GM03348 (cell line): Measurements from ENCODE around the gene ZCWPW2.

ENCODE experiments used
- DNase-seq: peaks from one replicate; pipeline ENCODE4 v3.0.0; 2012; ENCODE audit warnings: low spot score

Gene ZCWPW2, protein sequence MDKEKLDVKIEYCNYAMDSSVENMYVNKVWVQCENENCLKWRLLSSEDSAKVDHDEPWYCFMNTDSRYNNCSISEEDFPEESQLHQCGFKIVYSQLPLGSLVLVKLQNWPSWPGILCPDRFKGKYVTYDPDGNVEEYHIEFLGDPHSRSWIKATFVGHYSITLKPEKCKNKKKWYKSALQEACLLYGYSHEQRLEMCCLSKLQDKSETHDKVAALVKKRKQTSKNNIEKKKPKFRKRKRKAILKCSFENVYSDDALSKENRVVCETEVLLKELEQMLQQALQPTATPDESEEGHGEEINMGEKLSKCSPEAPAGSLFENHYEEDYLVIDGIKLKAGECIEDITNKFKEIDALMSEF

DNA sequence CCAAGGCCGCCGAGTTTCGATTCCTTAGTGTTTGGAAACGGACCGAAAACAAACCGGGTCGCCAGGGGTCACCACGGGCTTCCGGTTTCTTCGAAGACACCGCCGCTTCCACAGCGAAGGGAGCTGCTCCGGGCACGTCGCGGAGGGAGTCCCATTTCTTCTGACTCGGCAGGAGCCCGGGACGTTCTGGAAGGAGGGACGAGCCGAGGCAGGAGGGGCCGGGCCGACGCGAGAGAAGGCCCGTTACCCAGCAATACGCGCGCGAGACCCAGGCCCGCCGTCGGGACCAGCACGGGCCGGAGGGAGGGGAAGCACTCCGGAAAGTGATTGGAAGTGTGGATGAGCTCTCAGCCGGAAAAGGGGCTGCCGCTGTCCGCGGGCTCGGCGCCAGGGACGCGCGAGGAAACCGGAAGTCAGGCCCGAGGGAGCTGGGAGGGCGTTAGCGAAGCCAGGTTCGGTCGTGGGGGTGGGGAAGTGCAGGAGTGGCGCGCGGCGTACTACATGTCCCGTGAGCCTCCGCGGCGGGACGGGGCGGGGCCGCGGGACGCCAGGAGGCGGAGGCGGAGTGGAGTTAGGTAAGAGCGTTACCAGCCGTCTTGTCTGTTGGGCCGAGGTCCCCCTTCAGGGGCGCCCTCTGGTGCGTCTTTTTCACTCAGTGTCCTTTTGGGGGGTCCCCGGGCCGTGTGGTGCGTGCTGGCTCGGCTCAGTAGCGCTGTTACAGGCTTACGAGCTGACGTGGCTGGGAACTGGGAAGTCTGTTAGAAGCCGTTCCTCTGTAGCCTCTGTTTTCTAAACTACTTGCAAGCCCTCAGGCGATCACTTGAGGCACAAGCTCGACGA is at the start of gene ZCWPW2, which contains the start of gene AZI2:
Gene ZCWPW2 (plus strand): TSS at position 93 of the 840 bp plus-strand sequence. CDS start 64,348 bp downstream, outside the sequence.
Gene AZI2 (minus strand): TSS at position 196 of the 840 bp plus-strand sequence. CDS start 8,207 bp downstream, outside the sequence.
- peak; percentile 93 for DNase-seq

DNA sequence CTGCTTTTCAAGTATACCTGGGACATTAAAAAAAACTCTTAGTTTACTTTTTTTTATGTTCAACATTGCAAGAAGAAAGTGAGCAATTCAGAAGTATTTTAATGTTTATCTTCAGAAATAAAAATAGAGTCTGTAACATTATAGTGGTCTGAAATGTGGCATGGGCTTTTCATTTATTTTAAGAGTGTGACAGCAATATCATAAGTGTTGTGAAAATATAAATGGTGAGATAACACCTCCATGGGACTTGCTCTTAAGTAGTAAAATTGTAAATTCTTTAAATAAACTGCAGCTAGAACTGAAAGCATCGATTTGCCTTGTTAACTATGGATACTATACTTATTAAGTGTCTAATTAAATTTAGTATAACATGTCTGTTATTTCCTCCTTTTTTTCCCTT is 48.8 kb upstream of the ZCWPW2 start:
- DNase-seq = no peak

DNA sequence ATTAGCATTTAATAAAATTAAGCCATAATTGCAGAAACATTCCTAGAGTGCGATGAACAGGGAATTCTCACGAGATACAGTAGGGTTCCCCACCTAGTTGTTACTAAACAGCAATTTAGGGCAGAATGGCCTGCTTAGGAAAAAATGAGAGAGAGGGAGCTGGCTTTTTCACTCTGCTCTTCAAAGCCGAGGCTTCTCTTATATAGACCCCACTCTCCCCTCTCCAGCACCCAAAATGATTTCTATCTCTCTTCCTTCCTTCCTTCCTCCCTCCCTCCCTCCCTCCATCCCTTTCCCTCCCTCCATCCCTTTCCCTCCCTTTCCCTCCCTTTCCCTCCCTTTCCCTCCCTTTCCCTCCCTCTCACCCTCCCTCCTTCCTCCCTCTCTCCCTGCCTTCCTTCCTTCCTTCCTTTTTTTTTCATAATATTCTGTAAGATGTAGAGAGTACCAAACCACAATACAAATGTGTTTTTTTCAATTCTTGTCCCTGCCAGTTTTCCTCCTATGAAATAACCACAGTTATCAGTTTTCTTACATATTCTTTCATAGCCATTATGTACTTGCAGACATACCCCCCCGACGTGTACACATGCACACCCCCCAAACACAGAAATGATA is 48.1 kb upstream of the ZCWPW2 start:
- DNase-seq = no peak

DNA sequence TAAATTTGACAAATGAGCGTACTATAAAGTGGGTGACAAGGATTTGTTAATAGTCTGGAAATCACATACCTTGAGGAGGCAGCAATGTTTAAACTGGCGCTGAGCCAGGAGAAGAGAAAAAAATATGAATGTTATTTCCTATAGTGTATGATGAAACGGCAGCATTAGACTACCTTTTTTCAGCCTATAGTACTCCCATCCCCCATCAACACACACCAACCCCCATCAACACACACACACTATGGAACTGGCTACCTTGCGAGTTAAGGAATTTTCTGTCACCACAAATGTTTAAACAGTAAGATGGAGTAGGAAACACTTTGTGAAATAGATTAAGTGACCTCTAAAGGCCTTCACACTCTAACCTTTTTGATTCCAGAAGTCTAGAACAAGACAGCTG is 46.8 kb upstream of the ZCWPW2 start:
- no peak for DNase-seq

DNA sequence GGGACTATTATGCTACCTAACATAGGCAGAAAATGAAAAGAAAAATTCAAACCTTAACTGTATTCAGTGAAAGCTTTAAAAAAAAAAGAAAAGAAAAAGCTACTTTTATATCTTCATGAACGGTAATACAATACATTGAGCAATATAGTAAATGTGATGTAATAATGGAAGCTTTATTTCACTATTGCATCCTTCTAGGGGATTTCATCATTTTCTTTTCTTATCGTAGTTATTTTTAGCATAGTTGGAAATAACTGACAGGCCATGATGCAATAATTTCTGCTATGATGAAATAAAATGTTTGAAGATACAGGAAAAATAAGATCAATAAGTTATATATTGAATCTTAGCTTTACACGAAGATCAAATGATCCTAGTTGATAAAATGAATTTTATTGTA is 40.3 kb upstream of the ZCWPW2 start:
- DNase-seq = no peak

DNA sequence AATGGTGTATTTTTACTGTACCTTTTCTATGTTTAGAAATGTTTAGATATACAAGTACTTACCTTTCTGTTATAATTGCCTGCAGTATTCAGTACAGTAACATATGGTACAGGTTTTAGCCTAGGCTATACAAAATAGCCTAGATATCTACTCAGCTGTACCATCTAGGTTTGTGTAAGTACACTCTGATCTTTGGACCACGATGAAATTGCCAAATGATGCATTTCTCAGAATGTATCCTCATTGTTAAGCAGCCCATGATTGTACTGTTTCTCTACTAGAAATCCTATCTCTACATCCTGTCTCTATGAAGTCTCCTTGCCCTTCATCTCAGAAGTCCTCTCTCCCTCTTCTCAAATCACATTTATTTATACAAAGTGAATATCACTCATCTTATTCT is 32.8 kb upstream of the ZCWPW2 start:
- no peak for DNase-seq

DNA sequence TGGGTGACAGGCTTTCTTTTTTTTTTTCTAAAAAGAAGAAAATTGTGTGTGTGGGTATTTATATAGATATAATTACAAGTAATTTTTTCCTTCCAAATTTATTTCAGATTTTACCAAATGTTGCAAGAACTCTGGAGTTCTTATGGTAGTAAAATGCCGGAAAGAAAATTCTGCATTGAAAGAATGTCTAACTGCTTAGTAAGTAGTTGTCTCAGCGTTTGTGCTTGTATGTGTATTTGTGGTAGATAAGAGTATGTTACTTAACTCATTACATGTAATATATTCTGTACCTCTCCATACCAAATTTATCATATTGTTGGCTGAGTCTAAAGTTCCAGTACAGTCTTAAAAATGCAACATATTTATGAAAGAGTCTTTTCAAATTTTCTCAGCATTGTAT is 32.3 kb upstream of the ZCWPW2 start:
- no peak for DNase-seq

DNA sequence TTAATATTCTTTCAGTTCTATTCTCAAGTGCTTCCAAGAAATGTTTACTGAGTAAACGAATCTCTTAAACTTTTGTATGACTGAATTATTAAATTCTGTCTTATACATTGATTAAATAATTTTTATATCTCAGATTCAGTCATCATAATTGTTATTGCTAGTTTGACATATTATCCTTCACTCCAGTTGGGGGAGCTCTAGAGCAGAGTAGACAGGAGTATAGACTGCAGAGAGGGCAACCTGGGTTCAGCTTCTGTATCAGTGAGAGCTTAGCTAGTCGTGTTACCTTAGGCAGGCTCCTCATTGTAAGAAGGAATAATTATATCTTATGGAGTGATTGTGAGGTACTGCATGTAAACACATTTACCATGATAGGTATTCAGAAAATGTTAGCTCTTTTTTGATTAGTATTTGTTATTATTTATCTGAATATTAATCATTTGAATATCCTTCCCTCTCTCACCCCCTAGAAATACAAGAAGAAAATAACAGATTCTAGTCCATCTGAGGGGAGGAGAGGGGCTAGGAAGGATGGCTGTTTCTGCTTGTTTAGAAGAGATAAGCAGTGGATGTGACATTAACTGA is 31.0 kb upstream of the ZCWPW2 start:
- peak; percentile 43 for DNase-seq

DNA sequence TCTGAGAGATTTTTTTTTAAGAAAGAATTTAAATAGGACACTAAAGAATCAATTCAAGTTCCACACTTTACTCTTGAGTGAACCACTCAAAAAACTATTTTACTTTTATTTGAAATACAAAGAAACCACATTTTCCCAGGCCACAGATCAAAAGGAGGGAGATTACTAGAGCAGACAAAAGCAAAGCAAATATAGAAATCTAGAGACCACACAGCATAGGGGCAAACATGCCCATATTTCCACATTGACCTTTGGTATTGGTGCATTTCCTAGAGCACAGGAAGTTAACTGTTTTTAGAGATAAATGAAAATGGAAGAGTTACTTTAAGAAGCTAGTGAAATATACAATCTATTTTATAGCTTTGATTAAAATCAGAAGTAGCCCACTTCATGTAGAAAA is 27.5 kb upstream of the ZCWPW2 start:
- DNase-seq = no peak

DNA sequence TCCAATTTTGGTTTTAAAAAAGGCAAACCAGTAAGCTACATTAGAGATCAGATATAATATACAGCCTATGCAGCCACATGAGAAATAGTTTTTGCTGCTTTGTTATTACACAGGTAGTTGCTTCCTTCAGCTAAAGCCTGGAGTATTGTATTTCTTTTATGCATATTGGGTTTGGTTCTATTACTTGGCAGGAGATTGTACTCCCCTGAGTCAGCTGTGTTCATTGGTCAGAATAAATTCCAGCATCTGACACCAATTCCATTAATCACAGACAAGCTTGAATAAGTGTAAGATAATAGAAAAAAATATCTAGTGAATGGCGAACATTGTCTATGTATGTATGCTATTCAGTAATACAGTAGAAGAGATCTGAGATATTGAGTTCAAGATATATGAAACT is 26.1 kb upstream of the ZCWPW2 start:
- peak; percentile 9 for DNase-seq

DNA sequence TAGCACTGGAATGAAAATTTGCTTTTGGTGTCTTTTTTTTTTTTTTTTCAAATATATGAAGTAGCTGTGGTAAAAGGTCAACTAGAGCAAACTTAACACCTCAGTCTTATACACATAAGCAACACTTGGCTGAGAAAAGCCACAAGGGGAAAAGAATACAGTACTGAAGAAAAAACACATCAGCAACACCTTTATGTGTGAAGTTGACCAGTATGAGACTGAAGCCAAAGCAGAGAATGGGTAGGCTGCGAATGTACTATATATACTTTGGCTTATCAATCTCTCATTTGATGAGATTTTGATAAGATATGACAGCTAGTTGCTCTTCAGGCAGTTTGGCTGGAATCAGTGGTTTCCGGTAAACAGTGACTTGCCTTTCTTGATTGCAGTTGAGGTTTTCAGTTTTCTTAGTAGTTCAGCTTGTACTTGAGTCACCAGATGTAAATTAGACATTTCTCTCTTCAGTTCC is 22.0 kb upstream of the ZCWPW2 start:
- no peak for DNase-seq

DNA sequence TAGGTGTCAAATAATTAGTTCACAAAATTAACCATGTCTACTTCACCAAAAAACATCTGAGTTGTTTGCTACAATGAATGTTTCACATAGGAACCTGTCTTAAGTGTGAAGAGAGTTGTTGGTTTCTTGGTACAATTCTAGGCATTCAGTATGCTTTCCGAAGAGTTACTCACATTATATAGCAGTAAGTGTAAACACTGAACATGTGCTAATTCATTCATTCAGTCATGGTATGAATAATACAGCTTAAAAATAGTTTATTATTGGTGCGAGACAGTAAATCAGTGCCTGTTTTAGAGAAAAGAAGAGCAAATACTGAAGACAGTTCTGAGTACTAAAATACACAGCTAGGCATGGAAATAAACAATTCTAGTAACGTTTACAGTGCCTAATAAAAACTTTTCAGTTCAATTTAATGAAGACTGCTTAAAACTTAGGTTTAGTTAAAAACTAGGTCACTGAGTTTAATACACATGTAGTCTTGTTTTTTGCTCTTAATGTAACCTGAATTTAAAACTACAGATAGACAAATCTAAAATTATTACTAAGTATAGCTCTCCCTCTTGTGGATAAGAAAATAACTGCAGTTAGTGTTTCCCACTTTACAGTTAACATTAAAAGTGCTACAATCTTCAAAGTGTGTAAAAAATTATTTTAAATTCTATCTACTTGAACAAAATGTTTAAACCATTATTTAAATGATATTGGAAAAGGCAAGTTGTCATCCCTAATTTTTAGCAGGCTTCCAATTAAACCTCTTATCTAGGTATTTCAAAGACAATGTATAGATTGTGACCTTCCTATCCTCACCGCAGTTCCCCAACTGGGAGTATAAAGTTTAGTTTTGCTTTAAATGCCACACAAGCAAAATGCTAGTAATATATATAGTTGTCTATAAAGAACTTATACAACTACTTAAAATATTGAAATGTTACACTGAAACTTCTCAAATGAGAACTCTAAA is 20.1 kb upstream of the ZCWPW2 start:
- DNase-seq = no peak

DNA sequence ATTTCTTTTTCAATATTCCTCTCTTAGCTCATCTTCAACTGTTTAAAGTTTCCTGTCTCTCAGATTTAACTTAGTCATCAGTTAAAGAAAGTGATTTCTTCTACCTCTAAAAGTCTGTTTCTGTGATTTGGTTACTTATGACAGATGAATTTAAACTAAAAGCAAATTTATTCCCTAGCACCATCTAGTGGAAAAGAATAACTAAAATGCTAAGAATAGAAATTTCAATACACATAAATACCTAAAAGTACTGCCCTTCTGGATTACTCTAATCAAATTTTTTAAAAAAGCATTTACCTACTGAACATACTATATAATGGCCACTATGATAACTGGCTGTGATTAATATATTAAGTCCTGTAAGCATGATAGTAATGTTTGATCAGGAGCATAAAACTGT is 14.0 kb upstream of the ZCWPW2 start:
- DNase-seq = no peak

DNA sequence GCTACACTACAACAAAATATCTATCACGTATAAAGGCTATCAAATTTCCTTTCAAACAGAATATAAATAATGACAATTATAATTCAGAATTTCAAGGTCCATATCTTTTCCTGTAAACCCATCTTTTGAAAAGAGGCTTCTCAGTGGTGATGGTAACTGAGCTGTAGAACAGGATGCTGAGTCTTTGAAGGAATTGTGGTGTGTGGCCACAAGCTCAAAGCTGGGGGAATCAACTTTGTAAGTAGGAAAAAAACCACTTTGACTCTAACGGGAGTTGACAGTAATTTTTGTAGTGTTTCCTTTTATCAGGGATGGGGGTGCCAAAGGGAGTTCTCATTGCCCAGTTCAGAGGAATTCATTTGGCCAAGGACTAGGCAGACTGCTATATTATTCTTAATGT is 13.3 kb upstream of the ZCWPW2 start:
- DNase-seq = no peak

DNA sequence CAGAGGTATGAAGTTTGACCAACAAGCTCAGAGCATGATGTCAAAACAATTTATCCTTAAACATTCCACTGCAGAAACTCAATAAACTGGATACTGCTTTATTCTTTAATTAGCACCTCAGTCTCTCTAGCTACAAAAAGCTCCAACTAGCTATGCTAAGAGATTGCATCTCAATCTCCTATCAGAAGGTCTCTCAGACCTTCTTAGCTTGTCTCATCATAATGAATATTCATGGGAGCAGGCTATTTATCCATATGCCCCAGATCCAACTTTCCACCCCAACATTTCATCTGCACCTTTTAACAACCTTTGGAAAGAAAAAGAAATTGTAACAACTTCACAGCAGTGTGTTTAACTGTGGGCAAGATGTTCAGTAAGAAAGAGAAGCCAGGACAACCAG is 11.3 kb upstream of the ZCWPW2 start:
- no peak for DNase-seq

DNA sequence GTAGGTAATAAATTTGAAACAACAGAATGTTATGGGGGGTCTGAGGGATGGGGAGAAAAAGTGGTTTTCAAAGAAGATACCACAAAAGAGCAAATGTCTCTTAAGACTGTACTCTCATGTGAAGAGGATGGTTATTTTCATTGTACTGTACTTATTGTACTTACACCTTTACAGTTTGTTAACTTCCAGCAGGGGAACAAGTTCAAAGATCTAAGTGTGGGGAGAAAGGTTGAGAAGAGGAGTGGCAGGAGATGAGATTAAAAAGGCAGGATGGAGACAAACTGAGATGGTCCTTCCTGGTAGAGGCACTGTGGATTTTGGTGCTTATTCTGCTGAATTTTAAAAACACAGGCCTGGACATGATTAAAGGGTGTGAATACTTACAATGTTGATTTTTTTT is 5.4 kb upstream of the ZCWPW2 start:
- no peak for DNase-seq

DNA sequence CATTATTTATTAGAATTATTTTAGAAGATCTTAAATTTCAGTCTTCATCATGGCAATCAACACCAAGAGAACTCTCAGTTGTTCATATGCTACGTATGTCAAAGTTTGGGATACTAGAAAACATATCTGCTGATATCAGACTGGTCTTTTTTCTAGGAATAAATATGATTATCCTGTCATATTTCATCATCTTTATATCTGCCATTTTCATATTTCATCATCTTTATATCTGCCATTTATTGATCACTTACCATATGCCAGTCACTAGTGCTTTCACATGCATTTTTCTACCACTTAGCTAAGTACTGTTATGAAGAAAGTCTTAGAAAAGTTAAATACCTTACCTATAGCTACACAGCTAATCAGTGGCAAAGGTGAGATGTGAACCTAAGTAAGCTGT is 2.8 kb upstream of the ZCWPW2 start:
- no peak for DNase-seq

DNA sequence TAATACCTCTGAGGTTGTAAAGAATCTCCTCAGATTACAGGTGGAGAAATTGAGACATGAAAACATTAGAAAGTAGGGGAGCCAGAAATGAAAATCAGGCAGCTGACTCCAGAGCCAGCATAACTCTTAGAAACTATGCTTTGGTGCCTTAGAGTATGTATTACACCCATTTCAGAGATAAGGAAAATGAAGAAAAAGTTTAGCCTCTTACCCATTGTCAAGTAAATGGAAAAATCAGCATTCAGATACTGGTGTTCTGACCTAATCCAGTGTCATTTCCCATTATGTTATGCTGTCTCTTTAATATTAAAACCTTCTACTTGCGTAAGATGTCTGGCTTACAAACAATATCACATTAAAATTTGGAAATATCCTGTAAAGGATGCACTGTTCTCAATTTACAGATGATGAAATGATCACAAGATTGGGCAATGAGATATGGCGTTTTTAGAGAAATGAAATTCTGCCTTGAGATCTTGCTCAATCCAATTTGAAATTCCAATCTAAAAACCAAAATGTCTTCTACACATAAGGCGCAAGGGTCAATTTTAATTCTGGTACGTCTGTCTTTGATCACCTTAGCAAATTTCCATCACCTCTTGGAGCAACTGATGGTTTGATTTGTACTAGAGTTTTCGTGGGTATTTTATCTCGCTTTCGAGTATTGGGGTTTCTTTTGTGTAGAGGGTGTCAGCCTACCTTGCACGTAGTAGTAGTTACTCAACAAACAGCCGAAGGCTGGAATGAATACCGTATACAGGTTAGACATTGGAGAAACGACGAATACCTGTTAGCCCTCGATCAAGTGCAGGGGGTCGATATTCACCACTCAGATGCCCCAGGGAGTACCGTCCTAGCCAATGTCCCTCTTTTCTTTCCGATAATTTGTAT is 902 bp upstream of the ZCWPW2 start:
- peak; percentile 26 for DNase-seq

DNA sequence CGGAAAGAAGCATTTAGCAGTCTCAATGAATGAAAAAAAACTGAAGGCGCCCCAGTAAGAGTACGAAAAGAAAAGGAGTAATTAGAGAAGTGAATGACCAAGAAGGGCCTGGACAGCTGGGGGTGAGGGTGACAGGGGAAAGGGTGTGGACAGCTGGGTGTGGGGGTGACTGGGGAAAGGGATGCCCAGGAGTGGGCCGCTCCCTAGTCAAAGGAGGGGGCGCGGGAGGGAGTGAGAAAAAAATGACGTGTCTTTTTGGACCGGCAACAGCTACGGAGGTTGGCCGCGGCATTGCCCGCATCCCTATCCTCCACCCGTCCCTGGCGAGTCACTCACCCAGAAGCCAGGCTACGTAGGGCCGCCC is 274 bp upstream of the ZCWPW2 start:
- DNase-seq = peak; percentile 88

DNA sequence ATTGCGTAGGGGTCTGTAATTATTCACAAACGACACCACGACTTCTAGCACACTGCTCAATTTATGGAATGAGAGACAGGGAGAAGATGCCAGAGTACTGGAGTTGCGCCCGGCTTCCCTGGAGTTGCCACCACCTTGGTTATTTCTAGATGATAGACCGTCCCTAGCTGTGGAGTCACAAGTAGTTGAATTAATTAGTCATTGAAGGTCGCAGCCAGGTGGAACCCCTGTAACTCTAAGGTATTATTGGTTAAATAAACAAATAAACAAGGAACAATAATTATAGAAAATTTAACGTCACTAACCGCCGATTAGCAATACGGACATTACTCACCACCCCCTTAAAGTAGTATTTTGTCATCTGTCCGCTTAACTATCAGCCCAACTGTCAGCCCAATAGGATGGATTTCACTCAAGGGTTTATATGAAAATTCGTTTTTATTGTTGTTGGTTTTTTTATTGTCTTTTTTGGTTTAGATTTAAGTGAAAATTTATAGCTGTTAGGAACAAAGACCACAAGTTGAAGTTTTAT is 1.0 kb downstream of the ZCWPW2 start:
- peak; percentile 13 for DNase-seq
